Bone marrow (tissue), 2 donors: Measurements from ENCODE around the gene CIAO3.
"Not testable (repeated sequence)": the region's sequence is repeated elsewhere in the genome, so short reads cannot be mapped to it uniquely, and the experiment has no call there.

Experiments used
- DNase-seq, 2 donors: peaks; one replicate each; lab custom pipeline; 2025; lab: John Stamatoyannopoulos, UW

The CIAO3 gene

GRCh38 chr16:760065-760464 lies 19.3 kb upstream of the CIAO3 start:
- no peak for DNase-seq

GRCh38 chr16:759110-759910 lies 18.5 kb upstream of the CIAO3 start:
- no peak for DNase-seq

- DNase-seq, result no peak
These were observed 15.6 kb upstream of the CIAO3 start for GRCh38 chr16:756428-756827.

GRCh38 chr16:754656-755055 lies 13.9 kb upstream of the CIAO3 start:
- no peak for DNase-seq

GRCh38 chr16:754121-754607 lies 13.4 kb upstream of the CIAO3 start:
- not testable (repeated sequence) for DNase-seq

GRCh38 chr16:752007-752312 lies 11.2 kb upstream of the CIAO3 start:
- no peak for DNase-seq

GRCh38 chr16:751152-752006 lies 10.6 kb upstream of the CIAO3 start:
- DNase-seq, result no peak

GRCh38 chr16:750485-750884 lies 9.7 kb upstream of the CIAO3 start:
- DNase-seq, result no peak

- DNase-seq, result no peak
These were observed 8.2 kb upstream of the CIAO3 start for GRCh38 chr16:749010-749409.

GRCh38 chr16:747978-748746 lies 7.4 kb upstream of the CIAO3 start:
- no peak for DNase-seq

GRCh38 chr16:746637-747036 lies 5.8 kb upstream of the CIAO3 start:
- no peak for DNase-seq

- DNase-seq, result no peak
These were observed 4.9 kb upstream of the CIAO3 start for GRCh38 chr16:745739-746138.

GRCh38 chr16:743794-744500 lies 3.1 kb upstream of the CIAO3 start:
- DNase-seq, result no peak

GRCh38 chr16:742894-743293 lies 2.1 kb upstream of the CIAO3 start:
- DNase-seq, result not testable (repeated sequence)

- no peak for DNase-seq
These were observed 1.3 kb upstream of the CIAO3 start for GRCh38 chr16:741986-742629.

GRCh38 chr16:740459-740763 lies 386 bp downstream of the CIAO3 start:
- DNase-seq, result no peak

- DNase-seq, result no peak
These were observed 988 bp downstream of the CIAO3 start for GRCh38 chr16:739560-740458.

- DNase-seq, result no peak
These were observed 3.8 kb downstream of the CIAO3 start for GRCh38 chr16:736936-737481.

- DNase-seq, result no peak
These were observed 4.8 kb downstream of the CIAO3 start for GRCh38 chr16:735982-736453.
